Activated CD4-positive, alpha-beta T cell treated with anti-CD3 and anti-CD28 coated beads for 36 hours (primary cell): ENCODE measurements around the gene PAK1. TPM values are rescaled to one million over a fixed set of nuclear protein-coding genes. Genes with fewer than 3 reads are reported as not detected.

Experiments used
- ATAC-seq: fragments of 200-7000 bp; cut with Tn5 transposase; one replicate; pipeline ENCODE4 v1.10.0; 2021; ENCODE audit warnings: mild to moderate bottlenecking, moderate library complexity
- CTCF ChIA-PET: fragments of 350-600 bp; sonication (Branson Sonifier 250); formaldehyde crosslinking; loops from one replicate; lab custom pipeline; 2021; ENCODE audit warnings: antibody characterized with exemption; lab: Charles Lee
- POLR2A ChIA-PET: fragments of 350-600 bp; sonication (Branson Sonifier 250); formaldehyde crosslinking; loops from one replicate; lab custom pipeline; 2021; ENCODE audit warnings: antibody characterized with exemption, inconsistent platforms; lab: Charles Lee
- DNase-seq: peaks from one replicate; pipeline ENCODE4 v3.0.0-alpha.2; 2020
- H3K27ac Mint-ChIP-seq: one replicate; pipeline ENCODE4 v1.8.0; 2021; ENCODE audit warnings: mixed read lengths
- H3K27me3 Mint-ChIP-seq: one replicate; pipeline ENCODE4 v1.8.0; 2021; ENCODE audit warnings: mixed read lengths
- H3K36me3 Mint-ChIP-seq: one replicate; pipeline ENCODE4 v1.8.0; 2021; ENCODE audit warnings: low read depth, mixed read lengths
- H3K4me1 Mint-ChIP-seq: one replicate; pipeline ENCODE4 v1.8.0; 2021; ENCODE audit warnings: mixed read lengths
- H3K4me3 Mint-ChIP-seq: one replicate; pipeline ENCODE4 v1.8.0; 2021; ENCODE audit warnings: mild to moderate bottlenecking, moderate library complexity, mixed read lengths
- H3K9me3 Mint-ChIP-seq: one replicate; pipeline ENCODE4 v1.8.0; 2021; ENCODE audit warnings: low read depth, mixed read lengths
- intact Hi-C, 2 experiments: fragments of 100-400 bp; cut with DNase I in 1 of 2; cut with micrococcal nuclease in 1 of 2; formaldehyde crosslinking; loops; one replicate each; pipeline versions ENCODE4 v1.14.2 to v1.15.1; 2022 to 2024; cut with DNase I, micrococcal nuclease
- total RNA-seq, 2 experiments: library from RNA; stranded (reverse); gene quantifications; one replicate each; pipeline ENCODE4 v1.2.3, GENCODE V29; 2021

Gene PAK1
- total RNA-seq, 2 experiments from 2014 or later = 38.2 to 43.9 TPM

GRCh38 chr11:77450227-77450626, 23.7 kb downstream of the PAK1 start:
- Mint-ChIP-seq H3K27ac (no peak overlapping the region), H3K36me3 (no peaks in the 10 kb centered on the region), H3K27me3 (no peaks in the 10 kb centered on the region), H3K4me1 (peaks cover 31% of the 10 kb centered on the region), H3K4me3 (no peak overlapping the region), H3K9me3 (no peaks in the 10 kb centered on the region)
- intact Hi-C loops = no loop called here
- DNase-seq = no peak
- ATAC-seq = no peak
- ChIA-PET POLR2A (no interaction called here), CTCF (interaction anchor here (0.7 to 1.6 kb wide), 4 partner anchors 9 to 1298 kb away, joined by 3 to 4 read pairs (median 4); no protein-coding TSS in a partner anchor)

GRCh38 chr11:77449784-77450183, 24.1 kb downstream of the PAK1 start:
- CTCF ChIA-PET = interaction anchor here (0.7 to 1.6 kb wide), 5 partner anchors 8 to 1298 kb away, joined by 3 to 4 read pairs (median 3); no protein-coding TSS in a partner anchor
- Mint-ChIP-seq H3K4me1 (peaks cover 31% of the 10 kb centered on the region), H3K27me3 (no peaks in the 10 kb centered on the region), H3K9me3 (no peaks in the 10 kb centered on the region), H3K4me3 (no peak overlapping the region), H3K36me3 (no peaks in the 10 kb centered on the region), H3K27ac (no peak overlapping the region)
- ATAC-seq (peak; percentile 61), DNase-seq (no peak)
- POLR2A ChIA-PET = no interaction called here
- intact Hi-C loops = no loop called here

GRCh38 chr11:77449060-77449521, 24.8 kb downstream of the PAK1 start:
- Mint-ChIP-seq H3K27ac (peak overlapping the region; percentile 52), H3K9me3 (no peaks in the 10 kb centered on the region), H3K27me3 (no peaks in the 10 kb centered on the region), H3K4me1 (peaks cover 31% of the 10 kb centered on the region), H3K36me3 (no peaks in the 10 kb centered on the region), H3K4me3 (no peak overlapping the region)
- ATAC-seq (no peak), DNase-seq (no peak)
- intact Hi-C loops = no loop called here
- POLR2A ChIA-PET = no interaction called here
- CTCF ChIA-PET = interaction anchor here (0.9 to 1.8 kb wide), 5 partner anchors 8 to 322 kb away, joined by 3 to 5 read pairs (median 3); partner anchors contain the start of gene PAK1

GRCh38 chr11:77448269-77448668, 25.6 kb downstream of the PAK1 start:
- intact Hi-C loops = no loop called here
- H3K36me3 Mint-ChIP-seq = no peaks in the 10 kb centered on the region
- H3K9me3 Mint-ChIP-seq = no peaks in the 10 kb centered on the region
- H3K27ac Mint-ChIP-seq = no peak overlapping the region
- ATAC-seq (no peak), DNase-seq (no peak)
- H3K27me3 Mint-ChIP-seq = no peaks in the 10 kb centered on the region
- H3K4me1 Mint-ChIP-seq = peaks cover 31% of the 10 kb centered on the region
- POLR2A ChIA-PET = no interaction called here
- CTCF ChIA-PET = interaction anchor here (1.8 kb wide), 1 partner anchor 26 kb away, joined by 5 read pairs; the partner anchor contains the start of gene PAK1
- H3K4me3 Mint-ChIP-seq = no peak overlapping the region

- Mint-ChIP-seq H3K27ac (no peak overlapping the region), H3K36me3 (no peaks in the 10 kb centered on the region), H3K27me3 (no peaks in the 10 kb centered on the region), H3K4me3 (no peak overlapping the region), H3K4me1 (peaks cover 31% of the 10 kb centered on the region), H3K9me3 (no peaks in the 10 kb centered on the region)
- ChIA-PET POLR2A (no interaction called here), CTCF (interaction anchor here (1.0 to 1.6 kb wide), 5 partner anchors 12 to 101 kb away, joined by 3 to 4 read pairs (median 3); no protein-coding TSS in a partner anchor)
- ATAC-seq (no peak), DNase-seq (no peak)
- intact Hi-C loops = no loop called here
Measured at GRCh38 chr11:77446911-77447629, 26.8 kb downstream of the PAK1 start.

GRCh38 chr11:77444261-77444660, 29.6 kb downstream of the PAK1 start:
- ChIA-PET POLR2A (no interaction called here), CTCF (interaction anchor here (0.6 kb wide), 4 partner anchors 33 to 424 kb away, joined by 3 to 6 read pairs (median 4); no protein-coding TSS in a partner anchor)
- Mint-ChIP-seq H3K27ac (no peak overlapping the region), H3K27me3 (no peaks in the 10 kb centered on the region), H3K9me3 (no peaks in the 10 kb centered on the region), H3K4me1 (peaks cover 20% of the 10 kb centered on the region), H3K4me3 (no peak overlapping the region), H3K36me3 (no peaks in the 10 kb centered on the region)
- ATAC-seq = no peak
- no peak for DNase-seq
- intact Hi-C loops = no loop called here

- peaks cover 10% of the 10 kb centered on the region for H3K4me1 Mint-ChIP-seq
Measured at GRCh38 chr11:77442394-77443053, 31.4 kb downstream of the PAK1 start.

GRCh38 chr11:77441426-77441825, 32.5 kb downstream of the PAK1 start:
- ChIA-PET CTCF (interaction anchor here (0.7 to 1.1 kb wide), 3 partner anchors 9 to 138 kb away, joined by 3 to 4 read pairs (median 4); no protein-coding TSS in a partner anchor), POLR2A (no interaction called here)
- no peaks in the 10 kb centered on the region for H3K9me3 Mint-ChIP-seq
- intact Hi-C loops = no loop called here
- H3K27me3 Mint-ChIP-seq = no peaks in the 10 kb centered on the region
- no peaks in the 10 kb centered on the region for H3K36me3 Mint-ChIP-seq
- no peak for DNase-seq
- no peak overlapping the region for H3K4me3 Mint-ChIP-seq
- no peak overlapping the region for H3K27ac Mint-ChIP-seq
- ATAC-seq = no peak
- peaks cover 2% of the 10 kb centered on the region for H3K4me1 Mint-ChIP-seq

More at GRCh38 chr11:77442394-77443053, 31.4 kb downstream of the PAK1 start:
- POLR2A ChIA-PET = no interaction called here
- DNase-seq (no peak), ATAC-seq (no peak)
- intact Hi-C loops = no loop called here
- H3K36me3 Mint-ChIP-seq = no peaks in the 10 kb centered on the region
- H3K27ac Mint-ChIP-seq = no peak overlapping the region
- H3K27me3 Mint-ChIP-seq = no peaks in the 10 kb centered on the region
- no peaks in the 10 kb centered on the region for H3K9me3 Mint-ChIP-seq
- CTCF ChIA-PET = interaction anchor here (1.1 kb wide), 2 partner anchors 8 to 28 kb away, joined by 4 read pairs; no protein-coding TSS in a partner anchor
- no peak overlapping the region for H3K4me3 Mint-ChIP-seq

- Mint-ChIP-seq H3K9me3 (no peaks in the 10 kb centered on the region), H3K27me3 (no peaks in the 10 kb centered on the region), H3K4me3 (no peak overlapping the region), H3K27ac (no peak overlapping the region), H3K36me3 (no peaks in the 10 kb centered on the region), H3K4me1 (peaks cover under 1% of the 10 kb centered on the region)
- no peak for ATAC-seq
- intact Hi-C loops = no loop called here
- no peak for DNase-seq
- ChIA-PET POLR2A (no interaction called here), CTCF (no interaction called here)
Measured at GRCh38 chr11:77440678-77441077, 33.2 kb downstream of the PAK1 start.

GRCh38 chr11:77438487-77438886, 35.4 kb downstream of the PAK1 start:
- intact Hi-C loops = no loop called here
- no peaks in the 10 kb centered on the region for H3K9me3 Mint-ChIP-seq
- no peak overlapping the region for H3K4me3 Mint-ChIP-seq
- no peaks in the 10 kb centered on the region for H3K4me1 Mint-ChIP-seq
- H3K27ac Mint-ChIP-seq = no peak overlapping the region
- H3K36me3 Mint-ChIP-seq = no peaks in the 10 kb centered on the region
- no peaks in the 10 kb centered on the region for H3K27me3 Mint-ChIP-seq
- ChIA-PET POLR2A (no interaction called here), CTCF (interaction anchor here (1.0 kb wide), 1 partner anchor 11 kb away, joined by 3 read pairs; no protein-coding TSS in a partner anchor)
- ATAC-seq (no peak), DNase-seq (no peak)

- Mint-ChIP-seq H3K36me3 (no peaks in the 10 kb centered on the region), H3K4me1 (no peaks in the 10 kb centered on the region), H3K27me3 (no peaks in the 10 kb centered on the region), H3K9me3 (no peaks in the 10 kb centered on the region), H3K4me3 (no peak overlapping the region), H3K27ac (no peak overlapping the region)
- ATAC-seq (no peak), DNase-seq (no peak)
- ChIA-PET CTCF (no interaction called here), POLR2A (no interaction called here)
- intact Hi-C loops = no loop called here
Measured at GRCh38 chr11:77436969-77437368, 36.9 kb downstream of the PAK1 start.
